Breast epithelium (tissue), 4 donors: ENCODE data around the gene ZCCHC3. TPM values are rescaled to one million over a fixed set of nuclear protein-coding genes. Genes with fewer than 3 reads are reported as not detected.
"Not testable (repeated sequence)": the region's sequence is repeated elsewhere in the genome, so short reads cannot be mapped to it uniquely, and the experiment has no call there.

ENCODE experiments used
- DNase-seq, 2 donors: peaks; one replicate each; pipeline ENCODE4 v3.0.0-alpha.2; 2019; ENCODE audit warnings: low spot score in 2 of 2
- H3K27ac ChIP-seq, 2 donors: fragments of 200-600 bp; sonication (generic) in 1 of 2; one replicate each; pipeline ENCODE4 v1.5.1; 2016 to 2019; ENCODE audit warnings: mild to moderate bottlenecking in 1 of 2
- H3K27me3 ChIP-seq, 2 donors: fragments of 200-600 bp; sonication (generic) in 1 of 2; one replicate each; pipeline versions ENCODE4 v1.5.1 to v1.6.0; 2017 to 2019; ENCODE audit warnings: control low read depth in 1 of 2, mild to moderate bottlenecking in 1 of 2
- H3K36me3 ChIP-seq: fragments of 200-600 bp; one replicate; pipeline ENCODE4 v1.5.1; 2019
- H3K4me1 ChIP-seq, 2 donors: fragments of 200-600 bp; sonication (generic); one replicate each; pipeline ENCODE4 v1.5.1; 2016 to 2019; ENCODE audit warnings: control low read depth in 1 of 2
- H3K4me3 ChIP-seq, 3 donors: fragments of 200-600 bp; sonication (generic); 1 replicate in 2 of 3; 2 replicates in 1 of 3; pipeline ENCODE4 v1.5.1; 2016 to 2019; ENCODE audit warnings: mild to moderate bottlenecking in 3 of 3, moderate library complexity in 2 of 3
- H3K9me3 ChIP-seq, 2 donors: fragments of 200-600 bp; sonication (generic) in 1 of 2; one replicate each; pipeline ENCODE4 v1.5.1; 2016 to 2019; ENCODE audit warnings: control low read depth in 1 of 2
- POLR2A ChIP-seq: fragments of 450-650 bp; IDR thresholded peaks from one replicate; pipeline ENCODE4 v1.6.1; 2016; ENCODE audit warnings: antibody characterized with exemption, mild to moderate bottlenecking, moderate library complexity
- POLR2AphosphoS5 ChIP-seq, 3 donors: sonication (generic); formaldehyde crosslinking; IDR thresholded peaks; one replicate each; pipeline ENCODE4 v1.6.1; 2017; ENCODE audit warnings: antibody characterized with exemption in 3 of 3
- intact Hi-C: fragments of 100-400 bp; cut with DNase I; formaldehyde crosslinking; loops from one replicate; pipeline ENCODE4 v1.15.1; 2023; ENCODE audit warnings: low total_unique reads
- total RNA-seq, 3 donors: library from RNA; depleted of rRNA; stranded (reverse); fragments of >200 nt; gene quantifications; one replicate each; pipeline ENCODE4 v1.1.0, GENCODE V29; 2016
- TF ChIP-seq, protein P1 (sequence below), 3 donors: fragments of 450-650 bp; IDR thresholded peaks; one replicate each; pipeline ENCODE4 v1.5.1; 2016 to 2017; ENCODE audit warnings: antibody characterized with exemption in 3 of 3, mild to moderate bottlenecking in 3 of 3, moderate library complexity in 3 of 3

Gene ZCCHC3
- 10 to 100 TPM; 10.1 to 14.0 (median 11.5) TPM for total RNA-seq

GRCh38 chr20:297098-297924 is at the start of gene ZCCHC3:
Gene ZCCHC3 (plus strand): TSS chr20:297570. CDS start chr20:297587, 17 bp downstream.
- DNase-seq, result peak; percentile 79 to 82

DNA sequence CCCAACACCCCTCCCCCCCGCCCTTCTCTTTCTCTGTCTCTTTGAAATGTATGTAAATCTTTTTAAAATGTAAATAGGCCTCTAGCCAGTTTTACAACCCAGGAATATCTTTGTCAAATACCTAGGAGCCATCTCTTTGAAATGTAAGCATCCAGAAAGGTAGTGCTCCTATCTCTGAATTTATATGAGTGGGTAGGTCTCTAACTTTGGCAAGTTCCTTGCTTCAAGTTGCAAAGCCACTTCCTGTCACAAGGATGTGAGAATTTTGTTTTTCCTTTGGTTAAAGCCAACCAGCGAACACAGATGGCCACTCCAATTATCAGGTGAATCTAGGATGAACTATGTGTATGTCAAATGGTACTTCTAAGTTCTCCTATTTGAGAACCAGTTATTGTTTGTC is 46.0 kb upstream of the ZCCHC3 start:
- no peak overlapping the region for H3K27ac ChIP-seq
- TF ChIP-seq, protein P1, sequence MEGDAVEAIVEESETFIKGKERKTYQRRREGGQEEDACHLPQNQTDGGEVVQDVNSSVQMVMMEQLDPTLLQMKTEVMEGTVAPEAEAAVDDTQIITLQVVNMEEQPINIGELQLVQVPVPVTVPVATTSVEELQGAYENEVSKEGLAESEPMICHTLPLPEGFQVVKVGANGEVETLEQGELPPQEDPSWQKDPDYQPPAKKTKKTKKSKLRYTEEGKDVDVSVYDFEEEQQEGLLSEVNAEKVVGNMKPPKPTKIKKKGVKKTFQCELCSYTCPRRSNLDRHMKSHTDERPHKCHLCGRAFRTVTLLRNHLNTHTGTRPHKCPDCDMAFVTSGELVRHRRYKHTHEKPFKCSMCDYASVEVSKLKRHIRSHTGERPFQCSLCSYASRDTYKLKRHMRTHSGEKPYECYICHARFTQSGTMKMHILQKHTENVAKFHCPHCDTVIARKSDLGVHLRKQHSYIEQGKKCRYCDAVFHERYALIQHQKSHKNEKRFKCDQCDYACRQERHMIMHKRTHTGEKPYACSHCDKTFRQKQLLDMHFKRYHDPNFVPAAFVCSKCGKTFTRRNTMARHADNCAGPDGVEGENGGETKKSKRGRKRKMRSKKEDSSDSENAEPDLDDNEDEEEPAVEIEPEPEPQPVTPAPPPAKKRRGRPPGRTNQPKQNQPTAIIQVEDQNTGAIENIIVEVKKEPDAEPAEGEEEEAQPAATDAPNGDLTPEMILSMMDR (IDR thresholded peaks at IDR 0.05), result no peak
- TF ChIP-seq POLR2A, result no peak
- no peaks in the 10 kb centered on the region for H3K4me1 ChIP-seq
- no peak overlapping the region for H3K4me3 ChIP-seq
- no peak for DNase-seq
- H3K36me3 ChIP-seq, result no peaks in the 10 kb centered on the region
- H3K27me3 ChIP-seq, result no peaks in the 10 kb centered on the region
- H3K9me3 ChIP-seq, result peaks cover 0 to 3% of the 10 kb centered on the region in 2 donors
- intact Hi-C loops, result no loop called here

More at GRCh38 chr20:297098-297924, at the start of gene ZCCHC3:
- H3K27me3 ChIP-seq, result no peaks in the 10 kb centered on the region
- H3K9me3 ChIP-seq, result no peaks in the 10 kb centered on the region
- H3K36me3 ChIP-seq, result no peaks in the 10 kb centered on the region
- peak within 1 kb of the TSS; percentile 68 to 92 (median 89) for H3K4me3 ChIP-seq
- H3K4me1 ChIP-seq, result peaks cover 4 to 25% of the 10 kb centered on the region in 2 donors
- TF ChIP-seq, protein P1 (IDR thresholded peaks at IDR 0.05), result peak in 2 of 3 donors; percentile 6 to 12
- TF ChIP-seq POLR2AphosphoS5 (IDR thresholded peaks at IDR 0.05) (peak; percentile 79 to 94 (median 84)), POLR2A (peak; percentile 42)
- intact Hi-C loops, result no loop called here
- H3K27ac ChIP-seq, result peak within 1 kb of the TSS; percentile 98 to 99

GRCh38 chr20:252801-253200 is 44.6 kb upstream of the ZCCHC3 start:
- Histone ChIP-seq H3K4me3 (no peak overlapping the region), H3K27ac (no peak overlapping the region), H3K27me3 (no peaks in the 10 kb centered on the region), H3K4me1 (no peaks in the 10 kb centered on the region), H3K9me3 (no peaks in the 10 kb centered on the region), H3K36me3 (no peaks in the 10 kb centered on the region)
- no peak for DNase-seq
- intact Hi-C loops, result no loop called here
- TF ChIP-seq, protein P1 (IDR thresholded peaks at IDR 0.05), result no peak
- no peak for TF ChIP-seq POLR2AphosphoS5 (IDR thresholded peaks at IDR 0.05)
- TF ChIP-seq POLR2A, result no peak

GRCh38 chr20:253447-253846 is 43.9 kb upstream of the ZCCHC3 start:
- H3K4me1 ChIP-seq, H3K9me3 ChIP-seq, H3K36me3 ChIP-seq, H3K27me3 ChIP-seq, intact Hi-C loops, H3K4me3 ChIP-seq, DNase-seq, H3K27ac ChIP-seq: not testable (repeated sequence)

GRCh38 chr20:257419-257818 is 40.0 kb upstream of the ZCCHC3 start, which contains the start of gene DEFB132:
Gene DEFB132 (plus strand): TSS chr20:257724. CDS start chr20:257779, 55 bp downstream.
- intact Hi-C loops, result no loop called here
- H3K4me3 ChIP-seq, result no peak within 1 kb of the TSS
- H3K36me3 ChIP-seq, result no peaks in the 10 kb centered on the region
- TF ChIP-seq, protein P1 (IDR thresholded peaks at IDR 0.05), result no peak
- TF ChIP-seq POLR2AphosphoS5 (IDR thresholded peaks at IDR 0.05) (no peak), POLR2A (no peak)
- DNase-seq, result no peak
- H3K27me3 ChIP-seq, result no peaks in the 10 kb centered on the region
- H3K4me1 ChIP-seq, result no peaks in the 10 kb centered on the region
- H3K9me3 ChIP-seq, result no peaks in the 10 kb centered on the region
- no peak within 1 kb of the TSS for H3K27ac ChIP-seq
